HepG2 (cell line): ENCODE results near the gene RPRML.

Source experiments
- E2F1 ChIP-seq: sonication (generic); formaldehyde crosslinking; IDR thresholded peaks from 2 replicates; pipeline ENCODE4 v1.5.0; 2020; ENCODE audit warnings: missing genetic modification reagents
- KDM2A ChIP-seq: sonication (generic); formaldehyde crosslinking; IDR thresholded peaks from 2 replicates; pipeline ENCODE4 v1.4.0; 2020; ENCODE audit warnings: low read depth, missing genetic modification reagents, borderline replicate concordance
- KLF13 ChIP-seq: sonication (generic); formaldehyde crosslinking; IDR thresholded peaks from 2 replicates; pipeline ENCODE4 v1.4.0; 2020; ENCODE audit warnings: mild to moderate bottlenecking, missing genetic modification reagents
- NR2F2 ChIP-seq: IDR thresholded peaks from 2 replicates; pipeline ENCODE4 v1.6.1; 2012; ENCODE audit warnings: low read depth, inconsistent platforms, borderline replicate concordance
- ZNF234 ChIP-seq: sonication (generic); formaldehyde crosslinking; conservative IDR thresholded peaks from 2 replicates; pipeline ENCODE4 v1.5.1; 2020; ENCODE audit warnings: mild to moderate bottlenecking, missing genetic modification reagents

GRCh38 chr17:46950997-46951621 is 27.9 kb downstream of the RPRML start:
- TF ChIP-seq E2F1 (CRISPR knock-in tag) = no peak
- TF ChIP-seq KDM2A (CRISPR knock-in tag) = no peak
- no peak for TF ChIP-seq ZNF234
- no peak for TF ChIP-seq KLF13 (CRISPR knock-in tag)
- no peak for TF ChIP-seq NR2F2
